Nephron progenitor cell (in vitro differentiated cells): ENCODE measurements around the gene POLR3B.
A peak's percentile ranks its signal among the peaks of the same experiment; 100 is the strongest.

ENCODE experiments used
- DNase-seq: peaks from one replicate; pipeline ENCODE4 v3.0.0; 2021
- H3K27ac Mint-ChIP-seq: 2 replicates; pipeline ENCODE4 v1.8.0; 2021; ENCODE audit warnings: mild to moderate bottlenecking, moderate library complexity, mixed read lengths
- H3K27me3 Mint-ChIP-seq: 2 replicates; pipeline ENCODE4 v1.8.0; 2021; ENCODE audit warnings: mild to moderate bottlenecking, low read depth, mixed read lengths; ENCODE audit not compliant: poor library complexity
- H3K36me3 Mint-ChIP-seq: 2 replicates; pipeline ENCODE4 v1.8.0; 2021; ENCODE audit warnings: low read depth, mixed read lengths
- H3K4me1 Mint-ChIP-seq: 2 replicates; pipeline ENCODE4 v1.8.0; 2021; ENCODE audit warnings: mixed read lengths
- H3K4me3 Mint-ChIP-seq: 2 replicates; pipeline ENCODE4 v1.8.0; 2021; ENCODE audit warnings: mild to moderate bottlenecking, moderate library complexity, mixed read lengths
- H3K9me3 Mint-ChIP-seq: 2 replicates; pipeline ENCODE4 v1.8.0; 2021; ENCODE audit warnings: mild to moderate bottlenecking, moderate library complexity, mixed read lengths
- TF ChIP-seq, protein P1 (sequence below): fragments of 200-600 bp; sonication (generic); IDR thresholded peaks from 2 replicates; pipeline ENCODE4 v1.5.0; 2021; ENCODE audit warnings: antibody characterized with exemption

The POLR3B gene

DNA sequence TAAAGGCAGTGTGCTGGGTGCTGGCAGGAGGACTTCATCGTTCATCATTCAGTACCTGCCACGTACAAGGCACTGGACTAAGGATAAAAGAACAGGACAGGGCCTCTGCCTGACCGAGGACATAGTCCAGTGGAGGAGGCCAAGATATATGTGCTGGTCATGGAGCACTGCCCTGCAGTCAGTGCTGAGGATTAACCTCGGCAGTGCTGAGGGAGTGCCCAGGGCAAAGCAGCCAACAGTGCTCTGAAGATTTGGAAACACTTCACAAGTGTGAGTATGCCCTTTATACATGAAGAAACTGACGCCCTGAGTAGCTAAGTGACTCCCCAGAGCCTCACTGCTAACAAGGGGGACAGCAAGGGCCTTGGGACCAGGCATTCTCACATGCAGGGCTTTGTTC lies 153.8 kb downstream of the POLR3B start:
- TF ChIP-seq, protein P1, sequence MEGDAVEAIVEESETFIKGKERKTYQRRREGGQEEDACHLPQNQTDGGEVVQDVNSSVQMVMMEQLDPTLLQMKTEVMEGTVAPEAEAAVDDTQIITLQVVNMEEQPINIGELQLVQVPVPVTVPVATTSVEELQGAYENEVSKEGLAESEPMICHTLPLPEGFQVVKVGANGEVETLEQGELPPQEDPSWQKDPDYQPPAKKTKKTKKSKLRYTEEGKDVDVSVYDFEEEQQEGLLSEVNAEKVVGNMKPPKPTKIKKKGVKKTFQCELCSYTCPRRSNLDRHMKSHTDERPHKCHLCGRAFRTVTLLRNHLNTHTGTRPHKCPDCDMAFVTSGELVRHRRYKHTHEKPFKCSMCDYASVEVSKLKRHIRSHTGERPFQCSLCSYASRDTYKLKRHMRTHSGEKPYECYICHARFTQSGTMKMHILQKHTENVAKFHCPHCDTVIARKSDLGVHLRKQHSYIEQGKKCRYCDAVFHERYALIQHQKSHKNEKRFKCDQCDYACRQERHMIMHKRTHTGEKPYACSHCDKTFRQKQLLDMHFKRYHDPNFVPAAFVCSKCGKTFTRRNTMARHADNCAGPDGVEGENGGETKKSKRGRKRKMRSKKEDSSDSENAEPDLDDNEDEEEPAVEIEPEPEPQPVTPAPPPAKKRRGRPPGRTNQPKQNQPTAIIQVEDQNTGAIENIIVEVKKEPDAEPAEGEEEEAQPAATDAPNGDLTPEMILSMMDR, result no peak
- peaks cover 22% of the 10 kb centered on the region for H3K4me1 Mint-ChIP-seq
- no peak for DNase-seq
- H3K9me3 Mint-ChIP-seq, result no peaks in the 10 kb centered on the region
- no peak overlapping the region for H3K4me3 Mint-ChIP-seq
- H3K36me3 Mint-ChIP-seq, result peaks cover 38% of the 10 kb centered on the region
- peaks cover 11% of the 10 kb centered on the region for H3K27me3 Mint-ChIP-seq
- H3K27ac Mint-ChIP-seq, result peak overlapping the region; percentile 86

DNA sequence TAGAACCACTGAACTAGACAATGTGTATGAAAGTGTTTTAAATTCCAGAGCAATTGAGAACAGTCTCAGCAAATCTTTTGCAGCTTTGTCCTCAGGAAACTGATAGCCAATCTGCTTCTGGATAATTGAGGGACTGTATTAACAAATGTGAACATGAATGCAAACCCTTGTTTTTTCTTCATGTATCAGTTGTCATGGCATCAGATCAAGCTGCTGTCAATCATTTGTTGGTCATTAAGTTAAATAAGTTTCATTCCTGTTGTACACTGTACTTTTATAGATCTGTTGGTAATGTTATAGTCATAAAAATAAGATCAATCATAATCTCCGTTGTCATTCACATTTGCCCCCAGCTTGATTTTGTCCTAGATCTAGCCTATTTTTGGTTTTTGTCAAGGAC lies 159.8 kb downstream of the POLR3B start:
- H3K27me3 Mint-ChIP-seq, result peaks cover 12% of the 10 kb centered on the region

DNA sequence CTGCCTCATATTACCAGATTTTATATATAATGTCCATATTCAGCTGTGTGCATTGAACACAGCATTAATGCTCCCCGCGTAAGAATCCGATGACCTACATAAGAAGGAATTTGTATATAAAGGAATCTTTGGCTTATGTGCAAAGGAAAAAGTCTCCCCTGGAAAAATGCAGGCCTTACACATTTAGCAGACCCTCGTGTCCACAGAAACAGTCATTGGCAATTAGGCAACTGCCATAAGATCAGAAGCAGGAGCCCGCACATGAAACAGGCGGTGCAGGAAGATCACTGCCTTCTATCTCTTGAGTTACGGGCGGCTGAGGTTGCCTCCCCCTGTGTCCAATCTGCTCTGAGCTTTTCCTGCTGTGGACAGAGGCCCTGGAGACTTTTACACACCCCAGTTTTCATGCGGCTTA lies 162.1 kb downstream of the POLR3B start:
- no peaks in the 10 kb centered on the region for H3K36me3 Mint-ChIP-seq
- DNase-seq, result no peak
- H3K4me1 Mint-ChIP-seq, result peaks cover 13% of the 10 kb centered on the region
- H3K27me3 Mint-ChIP-seq, result peaks cover 15% of the 10 kb centered on the region
- H3K27ac Mint-ChIP-seq, result no peak overlapping the region
- H3K4me3 Mint-ChIP-seq, result no peak overlapping the region
- H3K9me3 Mint-ChIP-seq, result no peaks in the 10 kb centered on the region
- TF ChIP-seq, protein P1, result no peak

More for the DNA sequence above, 159.8 kb downstream of the POLR3B start:
- no peaks in the 10 kb centered on the region for H3K36me3 Mint-ChIP-seq
- TF ChIP-seq, protein P1, result no peak
- no peak overlapping the region for H3K27ac Mint-ChIP-seq
- DNase-seq, result no peak
- peaks cover 13% of the 10 kb centered on the region for H3K4me1 Mint-ChIP-seq
- H3K4me3 Mint-ChIP-seq, result no peak overlapping the region
- H3K9me3 Mint-ChIP-seq, result no peaks in the 10 kb centered on the region

DNA sequence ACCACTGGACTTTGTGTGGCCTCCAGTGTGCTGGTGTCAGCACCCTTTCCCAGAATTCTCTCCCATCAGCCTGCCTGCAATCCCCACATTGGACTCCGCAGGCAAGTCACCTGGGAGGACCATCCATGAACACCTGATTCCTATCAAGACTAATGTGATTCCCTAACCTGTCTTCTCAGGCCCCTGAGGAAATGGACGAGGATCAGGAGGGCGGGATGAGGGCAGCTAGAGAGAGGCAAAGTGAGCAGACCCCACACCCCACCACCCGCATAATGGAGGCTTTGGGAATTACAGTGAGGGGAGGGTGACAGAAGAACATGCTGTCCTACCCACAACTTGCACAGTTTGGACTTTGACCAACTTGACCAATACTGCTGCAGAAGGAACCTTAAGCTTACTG lies 164.4 kb downstream of the POLR3B start:
- H3K4me3 Mint-ChIP-seq, result no peak overlapping the region
- DNase-seq, result no peak
- H3K9me3 Mint-ChIP-seq, result no peaks in the 10 kb centered on the region
- peaks cover 7% of the 10 kb centered on the region for H3K27me3 Mint-ChIP-seq
- H3K4me1 Mint-ChIP-seq, result peaks cover 7% of the 10 kb centered on the region
- TF ChIP-seq, protein P1, result no peak
- H3K36me3 Mint-ChIP-seq, result no peaks in the 10 kb centered on the region
- no peak overlapping the region for H3K27ac Mint-ChIP-seq

DNA sequence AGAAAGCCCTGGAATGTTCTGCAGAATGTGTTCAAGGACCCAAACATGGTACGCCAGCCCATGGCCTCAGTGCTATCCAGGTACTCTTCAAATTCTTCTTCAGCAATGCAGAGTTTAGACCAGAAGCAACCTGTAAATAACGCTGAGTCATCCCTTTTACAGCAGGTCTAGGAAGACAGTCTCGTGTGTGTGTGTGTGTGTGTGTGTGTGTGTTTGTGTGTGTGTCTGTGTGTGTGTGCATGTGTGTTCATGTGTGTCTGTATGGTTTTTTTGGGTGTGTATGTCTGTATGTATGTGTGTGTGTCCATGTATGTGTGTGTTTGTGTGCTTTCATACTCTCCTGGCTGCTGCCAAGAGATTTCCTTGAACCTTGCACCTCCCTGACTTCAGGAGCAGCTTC lies 165.2 kb downstream of the POLR3B start:
- Mint-ChIP-seq H3K9me3 (peaks cover 2% of the 10 kb centered on the region), H3K27ac (no peak overlapping the region), H3K36me3 (no peaks in the 10 kb centered on the region), H3K4me3 (no peak overlapping the region), H3K27me3 (peaks cover 10% of the 10 kb centered on the region), H3K4me1 (peaks cover 7% of the 10 kb centered on the region)
- DNase-seq, result no peak
- TF ChIP-seq, protein P1, result no peak

DNA sequence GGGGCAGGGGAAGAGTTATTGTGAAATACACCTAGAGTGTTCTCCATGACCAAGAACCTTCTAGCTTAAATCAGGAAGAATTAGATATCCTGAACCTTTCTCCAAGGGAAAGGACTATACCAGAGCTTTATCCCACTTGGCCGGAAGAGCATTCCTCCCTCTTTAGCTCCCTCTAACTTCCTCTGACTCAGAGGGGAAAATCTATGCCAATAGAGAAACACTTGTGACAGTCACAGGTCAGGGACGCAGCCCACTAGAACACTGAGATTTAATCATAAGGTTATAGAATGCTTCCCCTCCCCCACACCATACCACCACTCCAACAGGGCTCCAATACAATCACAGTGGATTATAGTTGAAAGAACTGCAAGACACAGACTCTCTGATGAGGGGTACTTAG lies 169.8 kb downstream of the POLR3B start:
- Mint-ChIP-seq H3K4me3 (no peak overlapping the region), H3K27me3 (peaks cover 8% of the 10 kb centered on the region), H3K27ac (no peak overlapping the region), H3K36me3 (no peaks in the 10 kb centered on the region), H3K9me3 (peaks cover 44% of the 10 kb centered on the region), H3K4me1 (no peaks in the 10 kb centered on the region)
- TF ChIP-seq, protein P1, result no peak
- DNase-seq, result no peak
